Measurements from ENCODE around the gene IL20.

- TF ChIP-seq, protein P1, sequence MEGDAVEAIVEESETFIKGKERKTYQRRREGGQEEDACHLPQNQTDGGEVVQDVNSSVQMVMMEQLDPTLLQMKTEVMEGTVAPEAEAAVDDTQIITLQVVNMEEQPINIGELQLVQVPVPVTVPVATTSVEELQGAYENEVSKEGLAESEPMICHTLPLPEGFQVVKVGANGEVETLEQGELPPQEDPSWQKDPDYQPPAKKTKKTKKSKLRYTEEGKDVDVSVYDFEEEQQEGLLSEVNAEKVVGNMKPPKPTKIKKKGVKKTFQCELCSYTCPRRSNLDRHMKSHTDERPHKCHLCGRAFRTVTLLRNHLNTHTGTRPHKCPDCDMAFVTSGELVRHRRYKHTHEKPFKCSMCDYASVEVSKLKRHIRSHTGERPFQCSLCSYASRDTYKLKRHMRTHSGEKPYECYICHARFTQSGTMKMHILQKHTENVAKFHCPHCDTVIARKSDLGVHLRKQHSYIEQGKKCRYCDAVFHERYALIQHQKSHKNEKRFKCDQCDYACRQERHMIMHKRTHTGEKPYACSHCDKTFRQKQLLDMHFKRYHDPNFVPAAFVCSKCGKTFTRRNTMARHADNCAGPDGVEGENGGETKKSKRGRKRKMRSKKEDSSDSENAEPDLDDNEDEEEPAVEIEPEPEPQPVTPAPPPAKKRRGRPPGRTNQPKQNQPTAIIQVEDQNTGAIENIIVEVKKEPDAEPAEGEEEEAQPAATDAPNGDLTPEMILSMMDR (IDR thresholded peaks at IDR 0.05), result no peak
- no peak for TF ChIP-seq POLR2A (IDR thresholded peaks at IDR 0.05)
These were observed 31.8 kb downstream of the IL20 start, which contains the start of gene IL24 for GRCh38 chr1:206897175-206897574.
